Effector memory CD8-positive, alpha-beta T cell (primary cell): ENCODE results near the gene HDDC2.

Source experiments
- ATAC-seq: fragments of 150-1000 bp; cut with Tn5 transposase; replicated peaks from 2 replicates; pipeline ENCODE4 v1.10.0; 2021; ENCODE audit warnings: mild to moderate bottlenecking, moderate library complexity
- DNase-seq, 3 experiments: peaks; one replicate each; pipeline ENCODE4 v3.0.0; 2021
- H3K27ac Mint-ChIP-seq, 2 donors: one replicate each; pipeline ENCODE4 v1.8.0; 2022; ENCODE audit warnings: mild to moderate bottlenecking in 2 of 2, mixed read lengths in 2 of 2, moderate library complexity in 2 of 2
- H3K27me3 Mint-ChIP-seq, 2 donors: one replicate each; pipeline ENCODE4 v1.8.0; 2022; ENCODE audit warnings: mixed read lengths in 2 of 2
- H3K36me3 Mint-ChIP-seq: one replicate; pipeline ENCODE4 v1.8.0; 2022; ENCODE audit warnings: mild to moderate bottlenecking, moderate library complexity, mixed read lengths; ENCODE audit not compliant: insufficient read depth
- H3K4me1 Mint-ChIP-seq, 2 donors: one replicate each; pipeline ENCODE4 v1.8.0; 2022; ENCODE audit warnings: low read depth in 2 of 2, mixed read lengths in 2 of 2
- H3K4me3 Mint-ChIP-seq, 2 donors: one replicate each; pipeline ENCODE4 v1.8.0; 2022; ENCODE audit warnings: mild to moderate bottlenecking in 2 of 2, mixed read lengths in 2 of 2, moderate library complexity in 2 of 2
- H3K9me3 Mint-ChIP-seq, 2 donors: one replicate each; pipeline ENCODE4 v1.8.0; 2022; ENCODE audit warnings: mixed read lengths in 2 of 2

The HDDC2 gene

DNA sequence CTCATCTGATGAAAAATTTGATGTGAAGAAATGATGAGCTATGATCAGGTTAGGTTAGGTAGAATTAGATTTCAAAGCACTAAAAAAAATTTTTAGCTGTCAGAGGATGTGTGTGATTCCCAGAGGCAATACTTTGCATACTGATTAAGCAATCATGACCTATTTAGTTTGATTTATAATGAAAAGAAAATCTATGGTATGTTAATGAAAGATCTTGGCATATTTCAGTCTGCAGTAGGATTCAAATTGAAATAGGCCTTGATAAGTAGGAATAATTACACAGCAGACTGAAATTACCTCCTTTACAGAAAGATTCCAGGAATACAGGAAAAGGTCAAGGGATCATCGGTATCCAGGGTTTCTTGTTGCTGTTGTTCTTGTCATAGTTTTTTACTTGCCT, 69.3 kb downstream of the HDDC2 start:
- H3K9me3 Mint-ChIP-seq = no peaks in the 10 kb centered on the region
- no peak overlapping the region for H3K4me3 Mint-ChIP-seq
- DNase-seq (no peak), ATAC-seq (no peak)
- H3K4me1 Mint-ChIP-seq = no peaks in the 10 kb centered on the region
- no peaks in the 10 kb centered on the region for H3K36me3 Mint-ChIP-seq
- H3K27ac Mint-ChIP-seq = no peak overlapping the region
- no peaks in the 10 kb centered on the region for H3K27me3 Mint-ChIP-seq

DNA sequence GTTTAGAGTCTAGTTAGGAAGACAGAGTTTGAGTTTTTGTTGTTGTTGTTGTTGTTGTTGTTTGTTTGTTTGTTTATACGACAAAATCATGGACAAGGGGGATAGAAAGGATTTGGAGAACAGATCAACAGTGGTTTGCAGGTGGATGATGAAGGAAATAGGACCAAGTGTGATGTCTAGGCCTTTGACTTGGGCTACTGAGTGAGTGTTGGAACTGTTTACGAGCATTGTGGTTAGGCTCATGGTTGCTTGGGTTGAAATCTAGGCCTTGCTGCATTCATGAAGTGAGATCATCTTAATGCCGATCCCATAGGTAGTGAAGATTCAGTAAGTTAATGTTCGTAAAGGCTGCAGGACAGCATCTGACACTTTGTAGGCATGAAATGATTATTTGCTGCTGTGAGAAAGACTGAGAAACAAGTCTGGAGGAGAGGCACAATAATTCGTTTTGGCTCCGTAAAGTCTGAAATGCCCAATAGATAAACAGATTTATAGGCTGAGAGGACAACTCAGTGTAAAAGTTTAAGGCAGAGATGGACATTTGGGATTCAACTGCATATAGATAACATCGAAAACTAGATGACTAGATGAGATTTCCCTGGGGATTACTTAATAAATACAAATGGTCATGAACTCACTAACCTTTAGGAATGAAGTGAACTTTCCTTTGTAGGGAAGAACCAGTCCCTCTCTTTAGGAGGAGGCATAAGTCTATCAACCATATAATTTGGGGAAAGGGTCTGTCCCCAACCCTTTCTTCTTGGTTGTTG, 70.0 kb downstream of the HDDC2 start:
- no peaks in the 10 kb centered on the region for H3K4me1 Mint-ChIP-seq
- no peak overlapping the region for H3K4me3 Mint-ChIP-seq
- H3K9me3 Mint-ChIP-seq = no peaks in the 10 kb centered on the region
- H3K27me3 Mint-ChIP-seq = peaks cover 1 to 2% of the 10 kb centered on the region in 2 donors
- no peak for ATAC-seq
- H3K36me3 Mint-ChIP-seq = no peaks in the 10 kb centered on the region
- no peak overlapping the region for H3K27ac Mint-ChIP-seq
- no peak for DNase-seq

DNA sequence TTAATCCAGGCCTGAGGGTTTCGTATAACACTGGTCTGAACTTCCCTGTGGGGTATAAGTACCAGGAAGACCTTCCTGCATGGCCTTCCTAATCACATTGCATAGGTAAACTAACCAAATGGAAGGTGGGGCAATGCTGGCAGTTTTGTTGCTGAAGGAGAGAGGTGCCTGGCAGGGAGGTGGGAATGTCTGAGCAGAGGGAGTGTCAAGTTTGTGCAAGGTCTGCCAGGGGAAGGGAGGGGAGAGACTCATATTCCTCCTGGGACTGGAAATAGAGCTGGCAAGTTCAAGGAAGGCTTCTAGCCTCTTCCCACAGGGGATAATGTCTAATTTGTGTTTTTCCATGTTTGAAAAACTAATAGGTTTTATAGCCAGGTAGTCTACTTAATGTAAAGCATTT, 70.6 kb downstream of the HDDC2 start:
- peaks cover 5 to 8% of the 10 kb centered on the region in 2 donors for H3K27me3 Mint-ChIP-seq
- no peak overlapping the region for H3K27ac Mint-ChIP-seq

DNA sequence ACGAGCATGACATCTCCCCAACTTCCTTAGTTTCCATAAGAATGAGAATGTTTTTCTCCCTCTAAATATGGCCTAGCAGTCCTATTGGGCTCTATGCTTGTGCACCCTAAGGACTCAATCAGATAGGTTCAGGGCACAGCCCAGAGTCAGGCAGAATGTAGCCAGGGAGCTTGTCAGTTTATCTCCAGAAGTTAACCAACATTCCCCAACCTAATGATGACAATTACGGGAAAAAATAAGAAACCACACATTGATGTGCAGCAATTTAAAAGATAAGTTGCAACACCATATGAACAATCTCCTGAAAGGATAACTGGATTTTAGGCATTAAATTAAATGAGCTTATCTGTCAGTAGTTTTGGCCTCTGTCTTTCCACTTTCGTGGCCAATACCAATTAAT, 71.1 kb downstream of the HDDC2 start:
- Mint-ChIP-seq H3K27me3 (peaks cover 5 to 8% of the 10 kb centered on the region in 2 donors), H3K36me3 (no peaks in the 10 kb centered on the region), H3K4me1 (no peaks in the 10 kb centered on the region), H3K4me3 (no peak overlapping the region), H3K27ac (no peak overlapping the region), H3K9me3 (no peaks in the 10 kb centered on the region)
- DNase-seq (no peak), ATAC-seq (no peak)

More for the DNA sequence above, 70.6 kb downstream of the HDDC2 start:
- no peaks in the 10 kb centered on the region for H3K4me1 Mint-ChIP-seq
- no peak for ATAC-seq
- H3K4me3 Mint-ChIP-seq = no peak overlapping the region
- DNase-seq = no peak
- H3K9me3 Mint-ChIP-seq = no peaks in the 10 kb centered on the region
- no peaks in the 10 kb centered on the region for H3K36me3 Mint-ChIP-seq

DNA sequence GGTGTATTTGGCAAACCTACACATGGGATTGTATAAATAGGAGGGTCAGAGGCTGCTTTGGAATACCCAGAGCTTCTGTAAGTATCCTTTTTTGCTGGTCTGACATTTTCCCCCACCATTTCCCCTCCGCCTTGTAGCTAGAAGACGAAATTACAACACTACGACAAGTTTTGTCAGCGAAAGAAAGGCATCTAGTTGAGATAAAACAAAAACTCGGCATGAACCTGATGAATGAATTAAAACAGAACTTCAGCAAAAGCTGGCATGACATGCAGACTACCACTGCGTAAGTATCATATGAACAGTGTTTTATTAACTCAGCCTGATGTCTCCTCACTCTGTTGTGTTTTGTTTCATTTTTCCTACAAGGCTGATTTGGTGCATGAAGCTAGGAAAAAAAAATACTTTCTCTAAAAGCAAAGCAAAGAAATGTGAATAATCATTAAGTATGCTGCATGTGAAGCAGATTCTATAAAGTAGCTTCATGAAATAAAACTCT, 72.7 kb downstream of the HDDC2 start:
- no peaks in the 10 kb centered on the region for H3K9me3 Mint-ChIP-seq

DNA sequence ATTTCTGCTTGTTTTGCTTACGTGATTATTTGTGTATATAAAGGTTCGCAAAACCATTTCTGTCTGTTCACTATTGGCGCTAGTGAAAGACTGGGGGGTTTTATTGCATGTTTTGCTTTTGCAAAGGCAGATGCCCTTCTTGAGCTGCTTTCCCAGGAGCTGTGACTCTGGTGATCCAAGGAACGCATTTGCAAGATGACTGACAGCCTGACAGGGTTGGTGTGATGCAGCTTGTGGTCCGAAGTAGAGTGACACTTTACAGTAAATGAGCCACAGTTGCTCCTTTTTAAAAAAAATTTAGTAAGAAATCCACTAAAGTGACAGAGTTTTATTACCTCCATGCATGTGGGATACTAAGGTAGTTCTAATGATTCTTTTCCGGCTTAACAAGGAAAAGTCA, 74.5 kb downstream of the HDDC2 start:
- Mint-ChIP-seq H3K9me3 (no peaks in the 10 kb centered on the region), H3K4me3 (no peak overlapping the region), H3K27me3 (peaks cover 5 to 8% of the 10 kb centered on the region in 2 donors), H3K36me3 (no peaks in the 10 kb centered on the region), H3K4me1 (no peaks in the 10 kb centered on the region), H3K27ac (no peak overlapping the region)
- no peak for ATAC-seq
- DNase-seq = no peak

More for the DNA sequence above, 72.7 kb downstream of the HDDC2 start:
- Mint-ChIP-seq H3K36me3 (no peaks in the 10 kb centered on the region), H3K27me3 (peaks cover 5 to 8% of the 10 kb centered on the region in 2 donors), H3K4me3 (no peak overlapping the region), H3K27ac (no peak overlapping the region), H3K4me1 (no peaks in the 10 kb centered on the region)
- no peak for DNase-seq
- no peak for ATAC-seq
